GM18907 (cell line): ENCODE measurements around the gene PSME3IP1.

Experiments
- ATAC-seq: cut with Tn5 transposase; IDR thresholded peaks from one replicate; pipeline ENCODE4 v1.9.1; 2021; ENCODE audit warnings: mild to moderate bottlenecking, moderate library complexity; ENCODE audit not compliant: unreplicated experiment

Gene PSME3IP1

DNA sequence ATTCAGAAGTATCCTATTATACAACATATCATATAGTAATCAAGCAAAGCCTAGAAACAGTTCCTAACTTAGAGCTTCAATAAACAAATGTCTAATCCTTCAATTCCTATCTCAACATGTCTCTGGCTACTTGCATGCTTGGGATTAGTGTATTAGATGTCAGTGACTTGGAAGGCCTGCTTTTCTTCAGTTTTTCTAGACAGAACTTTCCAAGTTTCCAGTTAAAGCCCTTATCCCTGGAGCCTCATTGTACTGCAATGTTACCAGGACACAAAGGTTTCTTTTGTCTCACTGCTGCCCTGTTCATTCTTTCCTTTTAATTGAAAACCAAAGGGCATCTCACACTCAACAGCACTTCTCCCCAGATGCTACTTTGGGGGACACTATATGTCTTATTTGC lies 16.5 kb downstream of the PSME3IP1 start:
- no peak for ATAC-seq

GRCh38 chr16:57167953-57168352 lies 17.9 kb downstream of the PSME3IP1 start:
- ATAC-seq: no peak

GRCh38 chr16:57167538-57167937 lies 18.3 kb downstream of the PSME3IP1 start:
- ATAC-seq: no peak

DNA sequence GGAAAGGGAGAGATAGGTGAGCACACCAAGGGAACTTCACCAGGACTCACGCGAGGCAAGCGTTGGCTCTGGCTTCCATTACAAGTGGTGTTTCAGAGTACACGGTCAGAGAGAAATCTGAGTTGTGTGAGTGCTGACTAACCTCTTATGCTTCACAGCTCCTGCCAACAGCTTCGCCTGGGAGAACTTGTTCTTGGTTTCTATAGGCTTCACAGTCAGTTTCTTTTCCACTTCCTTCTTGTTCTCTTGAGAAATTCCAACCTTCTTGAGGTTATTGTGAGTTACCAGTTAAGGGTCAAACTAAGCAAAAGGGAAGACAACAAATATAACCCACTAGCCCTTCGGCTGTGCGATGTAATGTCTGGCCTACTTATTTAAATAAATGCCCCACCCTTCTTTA lies 18.9 kb downstream of the PSME3IP1 start:
- ATAC-seq: no peak

DNA sequence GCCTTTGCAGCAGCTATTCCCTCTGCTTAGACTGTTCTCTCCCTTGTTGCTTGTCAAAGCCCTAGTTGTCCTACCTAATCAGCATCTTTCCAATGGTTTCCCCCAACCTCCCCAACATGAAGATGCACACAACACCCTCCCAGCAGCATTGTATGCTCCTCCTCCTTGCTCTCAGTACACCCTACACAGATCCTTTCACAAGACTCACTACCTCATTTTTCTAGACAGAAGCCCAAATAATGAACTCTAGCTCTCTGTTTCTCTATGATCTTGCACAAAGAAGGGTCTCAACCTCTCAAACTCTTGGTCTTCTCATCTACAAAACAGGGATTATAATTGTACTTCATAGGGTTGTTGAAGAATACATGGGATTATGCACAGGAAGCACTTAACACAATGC lies 19.4 kb downstream of the PSME3IP1 start:
- no peak for ATAC-seq

DNA sequence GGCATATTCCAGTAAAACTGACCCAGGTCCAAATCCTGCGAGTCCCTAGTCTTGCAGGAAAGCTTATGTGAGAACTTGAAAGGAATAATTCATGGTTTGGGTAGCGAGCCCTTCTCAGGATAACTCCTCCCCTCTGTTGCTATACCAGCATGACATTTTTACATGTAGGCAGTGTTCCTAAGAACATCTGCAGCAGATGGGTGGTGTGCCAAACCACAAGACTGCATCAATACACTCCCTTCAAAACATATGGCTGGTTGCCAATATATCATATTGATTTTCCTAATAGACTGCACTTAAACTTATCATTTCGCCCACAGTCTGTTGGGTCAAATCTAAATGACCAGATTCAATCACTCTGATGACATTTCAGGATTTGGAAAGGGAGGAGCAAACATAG lies 19.9 kb downstream of the PSME3IP1 start:
- ATAC-seq: no peak

DNA sequence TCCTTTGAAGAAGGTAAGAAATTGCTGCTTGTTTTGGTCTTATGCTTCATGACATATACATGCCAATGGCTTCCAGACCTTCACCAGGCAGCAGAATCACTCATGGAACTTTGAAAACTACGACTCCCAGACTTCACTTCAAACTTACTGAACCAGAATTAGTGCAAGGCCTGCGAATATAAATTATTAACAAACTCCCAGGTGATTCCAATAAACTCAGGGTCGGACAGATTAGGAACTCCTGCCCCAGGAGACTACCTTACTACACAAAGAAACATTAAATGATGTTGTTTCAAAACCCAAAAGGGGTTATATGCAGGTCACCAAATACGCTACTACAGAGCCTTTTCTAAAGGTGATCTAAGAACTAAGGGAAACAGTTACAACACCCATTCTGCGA lies 20.4 kb downstream of the PSME3IP1 start:
- ATAC-seq: no peak

DNA sequence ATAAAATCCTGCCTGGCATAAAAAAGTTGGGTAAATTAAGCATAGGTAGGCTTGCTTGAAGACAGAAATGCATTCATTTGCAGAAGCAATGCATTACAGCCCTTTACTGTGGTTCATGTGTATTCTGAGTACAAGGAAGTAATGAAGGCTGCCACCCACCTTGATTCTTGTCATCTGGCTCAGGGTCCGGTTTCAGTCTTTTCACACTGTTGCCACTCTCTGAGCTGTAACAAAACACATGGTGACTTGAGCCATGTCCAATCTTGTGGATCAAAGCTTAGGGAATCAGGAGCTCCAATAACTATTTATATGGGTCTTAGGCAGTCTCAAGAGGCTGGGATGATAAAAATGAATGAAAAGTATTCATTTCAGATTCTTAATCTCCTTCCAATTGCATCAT lies 22.0 kb downstream of the PSME3IP1 start:
- no peak for ATAC-seq

DNA sequence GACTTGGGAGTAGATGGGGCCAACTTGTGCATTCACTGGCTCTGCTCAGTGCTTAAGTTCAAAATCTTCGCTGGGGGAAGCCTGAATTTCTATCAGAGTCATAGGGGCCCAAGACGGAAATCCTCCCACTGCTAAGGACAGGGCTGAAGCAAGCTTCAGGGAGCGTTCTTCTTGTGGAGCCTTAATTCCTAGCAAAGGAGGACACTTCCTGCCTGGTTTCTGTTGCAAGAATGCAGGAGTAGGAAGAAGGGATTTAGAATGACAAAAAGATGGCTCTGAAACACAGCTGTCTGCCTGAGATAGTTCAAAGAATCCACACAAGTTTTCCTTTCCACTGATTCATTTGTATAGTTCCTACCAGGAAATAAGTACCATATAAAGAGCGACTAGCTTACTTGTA lies 26.4 kb downstream of the PSME3IP1 start:
- ATAC-seq: no peak

DNA sequence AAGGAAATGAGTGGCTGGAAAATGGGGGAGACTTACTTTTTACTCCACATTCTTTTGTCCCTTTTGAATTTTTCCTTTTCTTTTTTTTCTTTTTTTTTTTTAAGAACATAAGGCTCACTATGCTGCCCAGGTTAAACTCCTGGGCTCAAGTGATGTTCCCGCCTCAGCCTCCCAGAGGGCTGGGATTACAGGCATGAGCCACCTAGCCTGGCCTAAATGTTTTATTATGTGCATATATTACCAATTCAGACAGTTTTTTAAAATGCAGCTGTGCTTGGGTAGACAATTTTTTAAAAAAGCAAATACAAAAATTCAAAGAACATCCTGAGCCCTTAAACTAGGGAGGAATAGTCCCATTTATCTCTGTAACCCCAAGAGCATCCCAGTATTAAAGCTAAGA lies 28.3 kb downstream of the PSME3IP1 start:
- no peak for ATAC-seq

GRCh38 chr16:57156351-57156703 lies 29.5 kb downstream of the PSME3IP1 start:
- ATAC-seq: no peak

DNA sequence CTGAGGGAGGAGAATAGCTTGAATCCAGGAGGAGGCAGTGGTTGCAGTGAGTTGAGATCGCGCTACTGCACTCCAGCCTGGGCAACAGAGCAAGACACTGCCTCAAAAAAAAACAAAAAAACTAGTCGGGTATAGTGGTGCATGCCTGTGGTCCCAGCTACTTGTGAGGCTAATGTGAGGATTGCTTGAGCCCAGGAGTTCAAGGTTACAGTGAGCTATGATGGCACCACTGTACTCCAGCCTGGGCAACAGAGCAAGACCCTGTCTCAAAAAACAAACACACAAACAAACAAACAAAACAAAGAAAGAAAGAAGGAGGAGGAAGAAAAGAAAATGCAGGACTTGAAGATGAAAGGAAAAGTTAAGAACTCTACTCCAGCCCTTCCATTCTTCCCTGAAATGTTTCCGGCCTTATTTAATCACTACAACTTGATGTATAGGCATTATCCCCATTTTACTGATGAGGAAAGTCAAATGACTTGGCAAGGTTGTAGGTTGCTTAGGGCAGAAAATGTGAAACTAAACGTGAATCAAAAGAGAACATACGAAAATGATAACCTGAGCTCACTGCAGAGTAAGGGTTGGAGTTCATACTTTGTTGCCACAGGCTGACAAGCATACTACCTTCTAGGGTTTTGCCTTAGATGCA lies 30.0 kb downstream of the PSME3IP1 start:
- no peak for ATAC-seq

GRCh38 chr16:57153841-57154240 lies 32.0 kb downstream of the PSME3IP1 start:
- ATAC-seq: no peak

DNA sequence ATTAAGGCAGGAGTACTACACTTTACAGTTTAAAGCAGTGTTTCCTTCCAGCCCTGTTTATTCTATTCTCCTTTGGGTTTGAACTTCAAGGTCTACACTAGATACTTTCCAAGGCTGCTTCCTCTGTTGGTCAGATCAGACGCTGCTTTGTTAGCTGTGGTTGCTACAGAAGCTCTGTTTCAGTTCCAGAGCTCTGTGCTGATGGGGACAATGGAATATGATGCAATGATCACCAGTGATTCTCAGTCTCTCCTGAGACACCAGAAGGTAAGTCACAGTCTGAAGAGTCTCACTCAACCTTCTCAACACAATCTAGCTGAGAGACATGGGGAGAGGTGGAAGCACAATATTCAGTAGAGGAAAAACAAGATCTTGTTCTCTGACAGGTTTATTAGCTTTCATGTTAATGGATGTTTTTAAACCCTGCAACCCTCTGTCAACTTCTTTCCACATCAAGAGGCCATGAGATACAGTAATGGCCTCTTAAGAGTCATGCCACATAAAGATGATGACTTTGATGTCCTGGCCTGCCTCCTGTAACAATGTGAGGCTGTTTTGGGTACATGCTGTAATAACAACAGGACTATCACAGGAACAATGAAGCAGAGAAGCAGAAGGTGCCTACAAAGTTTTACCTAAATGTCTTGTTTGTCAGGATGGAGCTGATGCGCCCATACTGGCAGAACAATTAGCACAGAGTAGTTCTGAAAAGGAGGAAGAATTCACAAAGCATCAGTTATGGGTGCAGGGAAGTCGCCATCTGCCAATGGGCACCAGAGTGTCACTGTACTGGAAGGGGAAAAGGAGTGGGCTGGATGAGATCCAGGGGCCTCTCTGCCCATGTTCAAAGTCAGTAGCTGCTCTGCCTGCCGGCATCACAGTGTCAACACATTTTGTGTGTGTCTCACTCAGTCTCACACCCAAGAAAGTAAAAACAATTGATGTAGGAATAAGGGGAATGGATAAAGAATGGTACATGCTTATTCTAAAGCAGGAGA lies 33.4 kb downstream of the PSME3IP1 start:
- ATAC-seq: no peak

DNA sequence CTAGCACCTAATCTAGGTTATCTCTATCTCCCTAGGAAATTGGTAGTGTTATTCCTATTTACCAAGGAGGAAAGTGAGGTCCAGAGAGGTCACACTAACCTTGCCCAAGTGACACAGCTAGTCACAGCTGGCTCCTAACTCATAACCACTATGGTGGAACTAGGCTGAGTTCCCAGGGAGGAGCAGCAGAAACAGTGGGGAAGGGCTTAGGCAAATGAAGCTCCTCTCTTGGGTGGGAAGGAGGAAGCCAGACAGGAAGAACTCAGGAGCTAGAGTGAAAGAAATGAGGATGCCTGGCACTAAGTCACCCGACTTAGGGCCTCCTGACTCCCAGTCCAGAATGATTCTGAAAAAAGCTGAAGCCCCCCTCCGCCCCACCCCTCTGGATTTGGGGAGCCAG lies 34.5 kb downstream of the PSME3IP1 start:
- no peak for ATAC-seq

DNA sequence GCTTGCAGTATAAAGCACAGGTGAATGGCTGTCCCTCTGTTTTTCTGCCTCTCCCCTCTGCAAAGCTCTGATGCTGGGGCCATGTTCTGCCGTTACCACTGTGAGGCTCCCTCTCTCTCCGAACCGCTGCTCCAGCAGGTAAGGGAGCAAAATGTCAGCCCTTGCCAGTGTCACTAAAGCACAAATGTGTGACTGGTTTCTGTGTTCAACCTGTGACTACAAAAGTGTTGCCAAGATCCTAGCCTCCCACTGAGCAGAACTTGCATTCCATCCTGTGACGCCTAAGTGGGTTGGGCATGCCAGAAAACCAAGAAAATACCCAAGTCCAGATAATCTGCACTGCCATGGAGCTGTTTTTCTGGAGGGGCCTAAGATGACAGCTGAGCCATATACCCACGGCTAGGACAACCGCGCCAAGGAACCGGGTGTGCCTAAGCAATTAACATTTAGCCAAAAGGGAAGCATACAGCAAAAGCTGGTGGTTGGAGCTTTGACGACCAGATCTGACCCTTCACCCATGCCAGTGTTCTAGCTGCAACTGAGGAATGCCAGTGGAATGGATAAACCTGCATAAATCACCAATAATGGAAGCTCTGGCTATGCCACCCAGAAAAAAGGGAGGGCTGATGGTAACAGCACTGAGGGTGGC lies 35.0 kb downstream of the PSME3IP1 start:
- ATAC-seq: no peak

DNA sequence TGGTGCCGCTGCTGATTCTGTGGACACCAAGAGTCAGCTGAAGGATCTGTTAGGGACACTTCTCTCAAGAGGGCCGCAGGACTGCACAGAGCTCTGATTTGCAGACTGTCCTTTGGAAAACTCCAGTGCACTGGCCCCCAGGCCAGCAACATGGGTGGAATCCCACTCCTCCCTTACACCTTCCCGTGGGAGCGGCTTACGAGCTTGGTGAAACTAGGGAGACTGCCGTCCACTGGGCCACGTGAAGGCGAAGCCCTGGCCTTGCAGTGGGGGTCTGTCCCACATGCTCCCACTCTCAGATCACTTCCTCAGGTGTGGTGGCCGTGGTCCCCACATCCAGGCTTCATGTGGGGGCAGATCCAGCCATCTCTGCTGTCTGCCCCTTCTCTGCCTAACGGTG lies 36.4 kb downstream of the PSME3IP1 start:
- ATAC-seq: no peak

GRCh38 chr16:57148481-57148880 lies 37.4 kb downstream of the PSME3IP1 start:
- no peak for ATAC-seq

GRCh38 chr16:57147381-57148221 lies 38.2 kb downstream of the PSME3IP1 start:
- no peak for ATAC-seq

GRCh38 chr16:57146735-57147134 lies 39.1 kb downstream of the PSME3IP1 start:
- ATAC-seq: no peak
